HG03354 (cell line): ENCODE results near the gene RGS3.

Source experiments
- ATAC-seq: cut with Tn5 transposase; IDR thresholded peaks from one replicate; pipeline ENCODE4 v1.9.1; 2021; ENCODE audit warnings: mild to moderate bottlenecking; ENCODE audit not compliant: unreplicated experiment, poor library complexity, severe bottlenecking

Gene RGS3

GRCh38 chr9:113566016-113566711, 102.6 kb downstream of the RGS3 start:
- ATAC-seq, result no peak

GRCh38 chr9:113566712-113567071, 103.2 kb downstream of the RGS3 start:
- ATAC-seq, result no peak

- ATAC-seq, result no peak
Measured at GRCh38 chr9:113567361-113568080, 104.0 kb downstream of the RGS3 start.

GRCh38 chr9:113568081-113568435, 104.5 kb downstream of the RGS3 start:
- ATAC-seq, result no peak

GRCh38 chr9:113568571-113569321, 105.2 kb downstream of the RGS3 start:
- no peak for ATAC-seq

GRCh38 chr9:113569472-113570060, 106.0 kb downstream of the RGS3 start:
- ATAC-seq, result no peak

GRCh38 chr9:113570106-113570505, 106.6 kb downstream of the RGS3 start:
- no peak for ATAC-seq

GRCh38 chr9:113570749-113571711, 107.5 kb downstream of the RGS3 start:
- ATAC-seq, result no peak

- ATAC-seq, result no peak
Measured at GRCh38 chr9:113572076-113572861, 108.7 kb downstream of the RGS3 start.

- no peak for ATAC-seq
Measured at GRCh38 chr9:113573046-113573958, 109.8 kb downstream of the RGS3 start.

GRCh38 chr9:113573959-113574352, 110.4 kb downstream of the RGS3 start:
- ATAC-seq, result no peak

- no peak for ATAC-seq
Measured at GRCh38 chr9:113574441-113575262, 111.1 kb downstream of the RGS3 start.

GRCh38 chr9:113577525-113578261, 114.2 kb downstream of the RGS3 start:
- ATAC-seq, result no peak

GRCh38 chr9:113578279-113578865, 114.8 kb downstream of the RGS3 start:
- ATAC-seq, result no peak

- ATAC-seq, result peak; percentile 64
Measured at GRCh38 chr9:113578882-113579282, 115.4 kb downstream of the RGS3 start.
